SHP77 treated with DMSO at 0.1 percent for 48 hours (cell line): ENCODE measurements around the gene KLF6.

Source experiments
- DNase-seq: peaks from one replicate; lab custom pipeline; 2025; lab: John Stamatoyannopoulos, UW

KLF6 gene

GRCh38 chr10:3811291-3811870, 26.4 kb upstream of the KLF6 start:
- DNase-seq: no peak

- DNase-seq: no peak
Observed at GRCh38 chr10:3808689-3809199, 23.7 kb upstream of the KLF6 start.

- no peak for DNase-seq
Observed at GRCh38 chr10:3807928-3808496, 23.0 kb upstream of the KLF6 start.

GRCh38 chr10:3807211-3807927, 22.4 kb upstream of the KLF6 start:
- peak; percentile 42 for DNase-seq

- DNase-seq: no peak
Observed at GRCh38 chr10:3806603-3807002, 21.6 kb upstream of the KLF6 start.

- peak; percentile 60 for DNase-seq
Observed at GRCh38 chr10:3805791-3806461, 20.9 kb upstream of the KLF6 start.

GRCh38 chr10:3805201-3805790, 20.3 kb upstream of the KLF6 start:
- DNase-seq: no peak

GRCh38 chr10:3803927-3804741, 19.1 kb upstream of the KLF6 start:
- no peak for DNase-seq

- no peak for DNase-seq
Observed at GRCh38 chr10:3803295-3803926, 18.4 kb upstream of the KLF6 start.

GRCh38 chr10:3802526-3803265, 17.7 kb upstream of the KLF6 start:
- DNase-seq: no peak

GRCh38 chr10:3801558-3802192, 16.7 kb upstream of the KLF6 start:
- no peak for DNase-seq

GRCh38 chr10:3800586-3800985, 15.6 kb upstream of the KLF6 start:
- DNase-seq: no peak

GRCh38 chr10:3797750-3798149, 12.7 kb upstream of the KLF6 start:
- no peak for DNase-seq

GRCh38 chr10:3793553-3793952, 8.5 kb upstream of the KLF6 start:
- DNase-seq: no peak

- DNase-seq: no peak
Observed at GRCh38 chr10:3792710-3793219, 7.8 kb upstream of the KLF6 start.

GRCh38 chr10:3791974-3792633, 7.1 kb upstream of the KLF6 start:
- no peak for DNase-seq

- no peak for DNase-seq
Observed at GRCh38 chr10:3790858-3791257, 5.8 kb upstream of the KLF6 start.

- no peak for DNase-seq
Observed at GRCh38 chr10:3790272-3790671, 5.3 kb upstream of the KLF6 start.

GRCh38 chr10:3789621-3790020, 4.6 kb upstream of the KLF6 start:
- no peak for DNase-seq
